ENCODE results near the gene LY6G5C. TPM values are rescaled to one million over a fixed set of nuclear protein-coding genes. Genes with fewer than 3 reads are reported as not detected.

LY6G5C gene
- total and polyA plus RNA-seq, 2 experiments from 2014 or later, result 1.7 to 5.1 TPM

DNA sequence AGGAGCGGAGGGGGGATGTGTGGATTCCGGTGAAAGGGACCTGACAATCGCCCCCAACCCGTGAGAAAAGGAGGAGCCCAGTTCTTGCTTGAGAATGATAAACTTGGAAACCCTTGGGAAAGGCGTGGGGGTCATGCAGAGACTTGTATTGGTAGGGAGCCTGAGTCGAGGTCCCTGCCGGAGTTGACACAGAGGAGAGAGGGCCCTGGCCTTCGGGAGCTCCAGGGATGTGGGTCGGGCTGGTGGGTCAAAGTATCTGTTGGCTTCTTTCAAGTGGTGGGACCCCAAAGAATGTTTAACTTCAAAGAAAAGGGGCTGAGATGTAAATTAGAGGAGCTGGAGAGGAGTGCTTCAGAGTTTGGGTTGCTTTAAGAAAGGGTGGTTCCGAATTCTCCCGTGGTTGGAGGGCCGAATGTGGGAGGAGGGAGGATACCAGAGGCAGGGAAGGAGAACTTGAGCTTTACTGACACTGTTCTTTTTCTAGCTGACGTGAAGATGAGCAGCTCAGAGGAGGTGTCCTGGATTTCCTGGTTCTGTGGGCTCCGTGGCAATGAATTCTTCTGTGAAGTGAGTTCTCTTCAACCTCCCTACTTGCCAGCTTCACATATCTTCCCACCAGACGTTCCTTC is 14.4 kb downstream of the LY6G5C start:
- in situ Hi-C loops (cut with MboI), result no loop called here
- Histone ChIP-seq H3F3A (ENCODE audit: insufficient read depth) (peaks cover 32% of the 10 kb centered on the region), H3K4me1 (ENCODE audit: insufficient read depth) (peaks cover 15% of the 10 kb centered on the region), H3K36me3 (ENCODE audit: low read depth) (peaks cover 21% of the 10 kb centered on the region), H3K9me3 (ENCODE audit: low read depth) (no peaks in the 10 kb centered on the region), H2AFZ (peak overlapping the region; percentile 54), H3K4me3 (peak overlapping the region; percentile 89), H3K9ac (peak overlapping the region; percentile 93), H4K20me1 (ENCODE audit: insufficient read depth) (no peaks in the 10 kb centered on the region), H3K79me2 (ENCODE audit: insufficient read depth) (peaks cover 77% of the 10 kb centered on the region), H3K4me2 (ENCODE audit: unreplicated experiment) (peak overlapping the region; percentile 90), H3K27ac (peak overlapping the region; percentile 78), H3K27me3 (replicated peaks; ENCODE audit: insufficient read depth) (no peaks in the 10 kb centered on the region), H3K9me2 (ENCODE audit: insufficient read depth) (no peaks in the 10 kb centered on the region)
- TF ChIP-seq EZH2phosphoT487 (IDR thresholded peaks at IDR 0.05; ENCODE audit: insufficient read depth, low read depth), result no peak
- no peak for TF ChIP-seq EZH2 (IDR thresholded peaks at IDR 0.05; ENCODE audit: insufficient read depth, poor library complexity, severe bottlenecking)
- peak; percentile 65 for DNase-seq
- 0 to 2% methylated on average over 14 to 15 of the region's 15 CpGs for WGBS, 2 experiments (ENCODE audit: low coverage in 1 of 2, low lambda C conversion rate in 2 of 2, missing lambda C conversion rate in 2 of 2)

DNA sequence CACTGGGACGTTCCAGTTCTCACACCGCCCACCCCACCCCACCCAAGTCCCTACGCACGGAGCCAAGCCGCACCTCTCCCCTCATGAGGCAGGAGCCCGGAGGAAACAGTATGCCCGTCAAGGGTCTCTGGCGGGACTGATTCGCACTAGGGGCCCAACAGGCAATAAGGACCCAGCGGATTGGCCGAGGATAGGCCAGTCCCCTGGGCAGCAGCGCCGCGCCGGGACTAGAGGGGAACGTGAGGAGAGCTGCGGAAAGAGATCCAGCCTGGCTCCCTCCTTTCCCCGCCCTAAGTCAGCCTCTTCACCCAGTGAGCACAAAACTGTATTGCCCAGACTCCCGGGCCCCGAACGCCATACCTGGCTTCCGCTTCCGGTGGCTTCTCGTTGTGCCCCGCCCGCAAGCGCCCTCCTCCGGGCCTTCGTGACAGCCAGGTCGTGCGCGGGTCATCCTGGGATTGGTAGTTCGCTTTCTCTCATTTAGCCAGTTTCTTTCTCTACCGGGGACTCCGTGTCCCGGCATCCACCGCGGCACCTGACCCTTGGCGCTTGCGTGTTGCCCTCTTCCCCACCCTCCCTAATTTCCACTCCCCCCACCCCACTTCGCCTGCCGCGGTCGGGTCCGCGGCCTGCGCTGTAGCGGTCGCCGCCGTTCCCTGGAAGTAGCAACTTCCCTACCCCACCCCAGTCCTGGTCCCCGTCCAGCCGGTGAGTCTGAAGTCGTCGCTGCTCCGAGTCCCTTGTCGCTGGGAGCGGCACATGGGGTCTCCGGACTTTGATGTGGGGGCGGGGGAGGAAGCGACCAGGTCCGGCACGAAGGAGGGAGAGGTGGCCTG is 15.1 kb downstream of the LY6G5C start, which contains the start of gene CSNK2B:
TSS of gene CSNK2B (plus strand) at position 580 of the 836 bp plus-strand sequence. CDS start 752 bp downstream, outside the sequence.
- Histone ChIP-seq H3K79me2 (ENCODE audit: insufficient read depth) (peaks cover 83% of the 10 kb centered on the region), H3K27me3 (replicated peaks; ENCODE audit: insufficient read depth) (no peaks in the 10 kb centered on the region), H3K4me1 (ENCODE audit: insufficient read depth) (peaks cover 20% of the 10 kb centered on the region), H3K36me3 (ENCODE audit: low read depth) (peaks cover 21% of the 10 kb centered on the region), H3K4me3 (peak within 1 kb of the TSS; percentile 89), H3K27ac (peak within 1 kb of the TSS; percentile 87), H3K9me3 (ENCODE audit: low read depth) (no peaks in the 10 kb centered on the region), H2AFZ (peak within 1 kb of the TSS; percentile 71), H3K9me2 (ENCODE audit: insufficient read depth) (no peaks in the 10 kb centered on the region), H4K20me1 (ENCODE audit: insufficient read depth) (no peaks in the 10 kb centered on the region), H3F3A (ENCODE audit: insufficient read depth) (peaks cover 38% of the 10 kb centered on the region), H3K9ac (peak within 1 kb of the TSS; percentile 93), H3K4me2 (ENCODE audit: unreplicated experiment) (peak within 1 kb of the TSS; percentile 93)
- TF ChIP-seq EZH2 (IDR thresholded peaks at IDR 0.05; ENCODE audit: insufficient read depth, poor library complexity, severe bottlenecking) (no peak), EZH2phosphoT487 (IDR thresholded peaks at IDR 0.05; ENCODE audit: insufficient read depth, low read depth) (no peak)
- in situ Hi-C loops (cut with MboI), result no loop called here
- peak; percentile 99 for DNase-seq
- WGBS, 2 experiments (ENCODE audit: low coverage in 1 of 2, low lambda C conversion rate in 2 of 2, missing lambda C conversion rate in 2 of 2), result 0 to 1% methylated on average over 37 to 63 of the region's 63 CpGs

DNA sequence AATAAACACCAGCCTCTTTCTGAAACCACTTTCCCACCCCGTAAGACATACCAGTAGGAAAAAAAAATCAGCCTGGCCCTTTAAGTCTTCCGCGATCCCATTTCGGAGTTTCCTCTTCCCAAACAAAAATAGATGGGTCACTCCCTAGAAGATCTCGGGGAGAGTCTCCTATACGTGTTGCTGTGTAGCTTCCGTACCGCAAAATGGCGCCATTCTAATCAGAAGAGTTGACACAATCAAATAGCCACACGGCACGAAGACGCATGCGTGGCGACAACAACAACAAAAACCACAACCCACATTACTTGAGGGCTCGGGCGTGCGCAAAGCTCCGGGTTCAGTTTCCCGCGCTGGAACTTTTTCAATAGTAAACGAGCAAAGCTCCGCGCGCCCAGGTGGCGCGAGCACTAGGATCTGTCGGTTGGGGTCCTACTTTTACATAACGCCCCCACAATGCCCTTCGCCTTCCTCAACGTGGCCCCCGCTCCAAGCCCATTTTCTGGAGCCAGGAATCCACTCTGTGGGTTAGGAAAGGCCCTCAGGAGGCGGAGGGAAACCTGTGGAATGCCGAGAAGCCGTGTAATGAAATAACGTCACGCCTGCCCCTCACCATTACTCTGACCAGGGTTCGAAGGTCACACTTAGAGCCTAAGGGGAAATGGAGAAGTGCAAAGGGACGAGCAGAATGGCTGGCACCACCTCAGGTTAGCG is 15.9 kb downstream of the LY6G5C start, which contains the start of gene GPANK1:
TSS of gene GPANK1 (minus strand) at position 208 of the 711 bp plus-strand sequence. CDS start 519 bp downstream, outside the sequence.
- DNase-seq, result peak; percentile 95
- Histone ChIP-seq H3K27ac (peak within 1 kb of the TSS; percentile 87), H3F3A (ENCODE audit: insufficient read depth) (peaks cover 38% of the 10 kb centered on the region), H3K9me3 (ENCODE audit: low read depth) (no peaks in the 10 kb centered on the region), H3K4me2 (ENCODE audit: unreplicated experiment) (peak within 1 kb of the TSS; percentile 93), H3K9me2 (ENCODE audit: insufficient read depth) (no peaks in the 10 kb centered on the region), H3K9ac (peak within 1 kb of the TSS; percentile 93), H3K27me3 (replicated peaks; ENCODE audit: insufficient read depth) (no peaks in the 10 kb centered on the region), H3K36me3 (ENCODE audit: low read depth) (peaks cover 17% of the 10 kb centered on the region), H3K79me2 (ENCODE audit: insufficient read depth) (peaks cover 82% of the 10 kb centered on the region), H3K4me3 (peak within 1 kb of the TSS; percentile 89), H3K4me1 (ENCODE audit: insufficient read depth) (peaks cover 20% of the 10 kb centered on the region), H4K20me1 (ENCODE audit: insufficient read depth) (no peaks in the 10 kb centered on the region), H2AFZ (peak within 1 kb of the TSS; percentile 71)
- in situ Hi-C loops (cut with MboI), result no loop called here
- TF ChIP-seq EZH2 (IDR thresholded peaks at IDR 0.05; ENCODE audit: insufficient read depth, poor library complexity, severe bottlenecking) (no peak), EZH2phosphoT487 (IDR thresholded peaks at IDR 0.05; ENCODE audit: insufficient read depth, low read depth) (no peak)
- WGBS, 2 experiments (ENCODE audit: low coverage in 1 of 2, low lambda C conversion rate in 2 of 2, missing lambda C conversion rate in 2 of 2), result 1% methylated on average over 39 of the region's 39 CpGs
